UCSD-AML1 (cell line): ENCODE data around the gene KAT2A.

ENCODE experiments used
- DNase-seq: peaks from one replicate; lab custom pipeline; 2025; ENCODE audit not compliant: unreplicated experiment; lab: John Stamatoyannopoulos, UW

Gene KAT2A

GRCh38 chr17:42065201-42065600 is 56.0 kb downstream of the KAT2A start:
- no peak for DNase-seq
